Stimulated activated naive B cell treated with anti-CD40 and anti-IgM and Interleukin-4, amounts not matched to agents 10 μg/mL and 1 μg/mL and 100 μg/mL, for 72 hours (primary cell): ENCODE measurements around the gene DLK1.

Experiments used
- ATAC-seq, 2 donors: fragments of 150-1000 bp; cut with Tn5 transposase; replicated peaks; 2 replicates each; pipeline ENCODE4 v1.10.0; 2021; ENCODE audit warnings: moderate library complexity in 1 of 2
- DNase-seq: peaks from one replicate; pipeline ENCODE4 v3.0.0; 2021
- H3K27ac Mint-ChIP-seq: one replicate; pipeline ENCODE4 v1.8.0; 2022; ENCODE audit warnings: mild to moderate bottlenecking, mixed read lengths
- H3K27me3 Mint-ChIP-seq, 2 donors: one replicate each; pipeline ENCODE4 v1.8.0; 2022; ENCODE audit warnings: mixed read lengths in 2 of 2
- H3K36me3 Mint-ChIP-seq, 2 donors: one replicate each; pipeline ENCODE4 v1.8.0; 2022; ENCODE audit warnings: mixed read lengths in 2 of 2, mild to moderate bottlenecking in 1 of 2
- H3K4me1 Mint-ChIP-seq, 2 donors: one replicate each; pipeline ENCODE4 v1.8.0; 2022; ENCODE audit warnings: mixed read lengths in 2 of 2, mild to moderate bottlenecking in 1 of 2
- H3K4me3 Mint-ChIP-seq, 2 donors: one replicate each; pipeline ENCODE4 v1.8.0; 2022; ENCODE audit warnings: mild to moderate bottlenecking in 2 of 2, mixed read lengths in 2 of 2, moderate library complexity in 1 of 2
- H3K9me3 Mint-ChIP-seq, 2 donors: one replicate each; pipeline ENCODE4 v1.8.0; 2022; ENCODE audit warnings: mixed read lengths in 2 of 2, mild to moderate bottlenecking in 1 of 2

The DLK1 gene

GRCh38 chr14:100764471-100765115 lies 37.9 kb downstream of the DLK1 start:
- DNase-seq = no peak
- no peak for ATAC-seq
- no peaks in the 10 kb centered on the region for H3K4me1 Mint-ChIP-seq
- H3K9me3 Mint-ChIP-seq = no peaks in the 10 kb centered on the region
- peaks cover 7 to 11% of the 10 kb centered on the region in 2 donors for H3K27me3 Mint-ChIP-seq
- no peak overlapping the region for H3K27ac Mint-ChIP-seq
- no peak overlapping the region for H3K4me3 Mint-ChIP-seq
- H3K36me3 Mint-ChIP-seq = no peaks in the 10 kb centered on the region

GRCh38 chr14:100765296-100765695 lies 38.6 kb downstream of the DLK1 start:
- no peak for DNase-seq
- Mint-ChIP-seq H3K9me3 (no peaks in the 10 kb centered on the region), H3K4me1 (no peaks in the 10 kb centered on the region), H3K4me3 (no peak overlapping the region), H3K27ac (no peak overlapping the region), H3K36me3 (no peaks in the 10 kb centered on the region), H3K27me3 (peaks cover 7 to 11% of the 10 kb centered on the region in 2 donors)
- ATAC-seq = no peak

GRCh38 chr14:100765991-100766390 lies 39.3 kb downstream of the DLK1 start:
- no peak for ATAC-seq
- no peak overlapping the region for H3K27ac Mint-ChIP-seq
- no peak overlapping the region for H3K4me3 Mint-ChIP-seq
- DNase-seq = no peak
- peaks cover 0 to 6% of the 10 kb centered on the region in 2 donors for H3K9me3 Mint-ChIP-seq
- H3K27me3 Mint-ChIP-seq = peaks cover 7 to 16% of the 10 kb centered on the region in 2 donors
- H3K36me3 Mint-ChIP-seq = no peaks in the 10 kb centered on the region
- H3K4me1 Mint-ChIP-seq = no peaks in the 10 kb centered on the region

GRCh38 chr14:100767003-100767787 lies 40.5 kb downstream of the DLK1 start:
- Mint-ChIP-seq H3K4me3 (no peak overlapping the region), H3K27me3 (peaks cover 7 to 16% of the 10 kb centered on the region in 2 donors), H3K4me1 (no peaks in the 10 kb centered on the region), H3K9me3 (peaks cover 2 to 6% of the 10 kb centered on the region in 2 donors), H3K36me3 (no peaks in the 10 kb centered on the region), H3K27ac (no peak overlapping the region)
- DNase-seq (no peak), ATAC-seq (no peak)

GRCh38 chr14:100767788-100768536 lies 41.3 kb downstream of the DLK1 start:
- H3K27ac Mint-ChIP-seq = no peak overlapping the region
- peaks cover 7 to 16% of the 10 kb centered on the region in 2 donors for H3K27me3 Mint-ChIP-seq
- H3K4me3 Mint-ChIP-seq = no peak overlapping the region
- no peaks in the 10 kb centered on the region for H3K4me1 Mint-ChIP-seq
- H3K36me3 Mint-ChIP-seq = no peaks in the 10 kb centered on the region
- DNase-seq (no peak), ATAC-seq (no peak)
- peaks cover 2 to 6% of the 10 kb centered on the region in 2 donors for H3K9me3 Mint-ChIP-seq

- DNase-seq (no peak), ATAC-seq (no peak)
- no peak overlapping the region for H3K4me3 Mint-ChIP-seq
- no peaks in the 10 kb centered on the region for H3K4me1 Mint-ChIP-seq
- H3K27ac Mint-ChIP-seq = no peak overlapping the region
- peaks cover 0 to 16% of the 10 kb centered on the region in 2 donors for H3K27me3 Mint-ChIP-seq
- H3K9me3 Mint-ChIP-seq = peaks cover 2 to 6% of the 10 kb centered on the region in 2 donors
- no peaks in the 10 kb centered on the region for H3K36me3 Mint-ChIP-seq
These were observed 42.6 kb downstream of the DLK1 start for GRCh38 chr14:100769035-100769939.

- H3K4me3 Mint-ChIP-seq = no peak overlapping the region
- no peaks in the 10 kb centered on the region for H3K4me1 Mint-ChIP-seq
- no peak for DNase-seq
- H3K36me3 Mint-ChIP-seq = no peaks in the 10 kb centered on the region
- no peak overlapping the region for H3K27ac Mint-ChIP-seq
- H3K9me3 Mint-ChIP-seq = peaks cover 2 to 6% of the 10 kb centered on the region in 2 donors
- peaks cover 0 to 16% of the 10 kb centered on the region in 2 donors for H3K27me3 Mint-ChIP-seq
- no peak for ATAC-seq
These were observed 43.4 kb downstream of the DLK1 start for GRCh38 chr14:100770046-100770445.

- ATAC-seq = no peak
- no peaks in the 10 kb centered on the region for H3K4me1 Mint-ChIP-seq
These were observed 44.0 kb downstream of the DLK1 start for GRCh38 chr14:100770605-100771120.

GRCh38 chr14:100771121-100771800 lies 44.6 kb downstream of the DLK1 start:
- H3K27me3 Mint-ChIP-seq = peaks cover 0 to 12% of the 10 kb centered on the region in 2 donors
- H3K4me3 Mint-ChIP-seq = no peak overlapping the region
- H3K9me3 Mint-ChIP-seq = peaks cover 2 to 6% of the 10 kb centered on the region in 2 donors
- H3K36me3 Mint-ChIP-seq = no peaks in the 10 kb centered on the region
- DNase-seq = no peak
- ATAC-seq = no peak
- H3K4me1 Mint-ChIP-seq = no peaks in the 10 kb centered on the region
- no peak overlapping the region for H3K27ac Mint-ChIP-seq

More at GRCh38 chr14:100770605-100771120, 44.0 kb downstream of the DLK1 start:
- Mint-ChIP-seq H3K9me3 (peaks cover 2 to 6% of the 10 kb centered on the region in 2 donors), H3K4me3 (no peak overlapping the region), H3K36me3 (no peaks in the 10 kb centered on the region), H3K27ac (no peak overlapping the region), H3K27me3 (peaks cover 0 to 15% of the 10 kb centered on the region in 2 donors)
- no peak for DNase-seq

GRCh38 chr14:100772607-100773165 lies 46.0 kb downstream of the DLK1 start:
- DNase-seq (no peak), ATAC-seq (no peak)
- Mint-ChIP-seq H3K9me3 (peaks cover 2 to 6% of the 10 kb centered on the region in 2 donors), H3K4me3 (no peak overlapping the region), H3K27me3 (peaks cover 0 to 12% of the 10 kb centered on the region in 2 donors), H3K4me1 (no peaks in the 10 kb centered on the region), H3K27ac (no peak overlapping the region), H3K36me3 (no peaks in the 10 kb centered on the region)

GRCh38 chr14:100773331-100774163 lies 46.9 kb downstream of the DLK1 start:
- no peak overlapping the region for H3K27ac Mint-ChIP-seq
- H3K36me3 Mint-ChIP-seq = no peaks in the 10 kb centered on the region
- H3K27me3 Mint-ChIP-seq = peaks cover 0 to 12% of the 10 kb centered on the region in 2 donors
- ATAC-seq (no peak), DNase-seq (no peak)
- H3K4me1 Mint-ChIP-seq = no peaks in the 10 kb centered on the region
- peaks cover 2 to 6% of the 10 kb centered on the region in 2 donors for H3K9me3 Mint-ChIP-seq
- no peak overlapping the region for H3K4me3 Mint-ChIP-seq

- Mint-ChIP-seq H3K27me3 (peaks cover 0 to 9% of the 10 kb centered on the region in 2 donors), H3K36me3 (no peaks in the 10 kb centered on the region), H3K4me1 (no peaks in the 10 kb centered on the region), H3K27ac (no peak overlapping the region), H3K9me3 (peaks cover 2 to 6% of the 10 kb centered on the region in 2 donors), H3K4me3 (no peak overlapping the region)
- DNase-seq (no peak), ATAC-seq (no peak)
These were observed 47.5 kb downstream of the DLK1 start for GRCh38 chr14:100774164-100774537.
